Activated T-helper 1 cell treated with anti-CD3 and anti-CD28 coated beads, Interleukin-12 subunit alpha, Interleukin-12 subunit beta, Interleukin-2, Interleukin-4 antibody, amounts not matched to agents 30 ng/mL and 10 ng/mL and 1 ng/mL, durations not matched to agents 14 hours and 24 hours and 36 hours (primary cell): ENCODE measurements around the gene ZKSCAN2. TPM values are rescaled to one million over a fixed set of nuclear protein-coding genes. Genes with fewer than 3 reads are reported as not detected.

Experiments used
- DNase-seq: peaks from one replicate; pipeline ENCODE4 v3.0.0; 2021; ENCODE audit warnings: low spot score
- H3K27ac Mint-ChIP-seq: one replicate; pipeline ENCODE4 v1.8.0; 2021; ENCODE audit warnings: mild to moderate bottlenecking, mixed read lengths
- H3K27me3 Mint-ChIP-seq: one replicate; pipeline ENCODE4 v1.8.0; 2022; ENCODE audit warnings: mild to moderate bottlenecking, moderate library complexity, mixed read lengths; ENCODE audit not compliant: insufficient read depth
- H3K36me3 Mint-ChIP-seq: one replicate; pipeline ENCODE4 v1.8.0; 2021; ENCODE audit warnings: low read depth, mixed read lengths
- H3K4me1 Mint-ChIP-seq: one replicate; pipeline ENCODE4 v1.8.0; 2021; ENCODE audit warnings: low read depth, mixed read lengths
- H3K4me3 Mint-ChIP-seq: one replicate; pipeline ENCODE4 v1.8.0; 2021; ENCODE audit warnings: mild to moderate bottlenecking, moderate library complexity, mixed read lengths
- H3K9me3 Mint-ChIP-seq: one replicate; pipeline ENCODE4 v1.8.0; 2021; ENCODE audit warnings: mixed read lengths
- intact Hi-C: fragments of 100-400 bp; cut with micrococcal nuclease; formaldehyde crosslinking; loops from one replicate; pipeline ENCODE4 v1.15.1; 2024
- total RNA-seq: library from RNA; stranded (reverse); gene quantifications from 2 replicates; pipeline ENCODE4 v1.2.3, GENCODE V29; 2022

The ZKSCAN2 gene
- total RNA-seq, 1 donor from 2014 or later, result 6.4 TPM

GRCh38 chr16:25217112-25217511 lies 40.5 kb downstream of the ZKSCAN2 start:
- Mint-ChIP-seq H3K4me1 (no peaks in the 10 kb centered on the region), H3K4me3 (no peak overlapping the region), H3K36me3 (no peaks in the 10 kb centered on the region), H3K27ac (no peak overlapping the region), H3K27me3 (peaks cover 5% of the 10 kb centered on the region), H3K9me3 (no peaks in the 10 kb centered on the region)
- DNase-seq, result no peak
- intact Hi-C loops, result no loop called here

- intact Hi-C loops, result no loop called here
- no peak overlapping the region for H3K4me3 Mint-ChIP-seq
- no peaks in the 10 kb centered on the region for H3K36me3 Mint-ChIP-seq
- no peaks in the 10 kb centered on the region for H3K9me3 Mint-ChIP-seq
- no peak overlapping the region for H3K27ac Mint-ChIP-seq
- DNase-seq, result no peak
- H3K27me3 Mint-ChIP-seq, result peaks cover 8% of the 10 kb centered on the region
- H3K4me1 Mint-ChIP-seq, result no peaks in the 10 kb centered on the region
Observed at GRCh38 chr16:25213709-25214397, 43.8 kb downstream of the ZKSCAN2 start.

GRCh38 chr16:25212636-25213035 lies 45.0 kb downstream of the ZKSCAN2 start:
- H3K27me3 Mint-ChIP-seq, result peaks cover 9% of the 10 kb centered on the region
- intact Hi-C loops, result no loop called here
- H3K4me3 Mint-ChIP-seq, result no peak overlapping the region

GRCh38 chr16:25210758-25211157 lies 46.9 kb downstream of the ZKSCAN2 start:
- Mint-ChIP-seq H3K4me3 (no peak overlapping the region), H3K27me3 (peaks cover 9% of the 10 kb centered on the region), H3K9me3 (no peaks in the 10 kb centered on the region), H3K27ac (no peak overlapping the region), H3K4me1 (no peaks in the 10 kb centered on the region), H3K36me3 (no peaks in the 10 kb centered on the region)
- intact Hi-C loops, result no loop called here
- no peak for DNase-seq

More at GRCh38 chr16:25212636-25213035, 45.0 kb downstream of the ZKSCAN2 start:
- Mint-ChIP-seq H3K9me3 (no peaks in the 10 kb centered on the region), H3K27ac (no peak overlapping the region), H3K4me1 (no peaks in the 10 kb centered on the region), H3K36me3 (no peaks in the 10 kb centered on the region)
- DNase-seq, result no peak

GRCh38 chr16:25199457-25199856 lies 58.2 kb downstream of the ZKSCAN2 start:
- H3K9me3 Mint-ChIP-seq, result no peaks in the 10 kb centered on the region
- peaks cover 2% of the 10 kb centered on the region for H3K27me3 Mint-ChIP-seq
- H3K27ac Mint-ChIP-seq, result no peak overlapping the region
- no peaks in the 10 kb centered on the region for H3K4me1 Mint-ChIP-seq
- no peak overlapping the region for H3K4me3 Mint-ChIP-seq
- intact Hi-C loops, result no loop called here
- no peak for DNase-seq
- no peaks in the 10 kb centered on the region for H3K36me3 Mint-ChIP-seq

GRCh38 chr16:25198021-25198420 lies 59.6 kb downstream of the ZKSCAN2 start:
- H3K4me3 Mint-ChIP-seq, result no peak overlapping the region
- no peaks in the 10 kb centered on the region for H3K9me3 Mint-ChIP-seq
- no peak for DNase-seq
- no peaks in the 10 kb centered on the region for H3K36me3 Mint-ChIP-seq
- no peaks in the 10 kb centered on the region for H3K27me3 Mint-ChIP-seq
- H3K4me1 Mint-ChIP-seq, result no peaks in the 10 kb centered on the region
- intact Hi-C loops, result no loop called here
- H3K27ac Mint-ChIP-seq, result no peak overlapping the region

- Mint-ChIP-seq H3K36me3 (no peaks in the 10 kb centered on the region), H3K9me3 (no peaks in the 10 kb centered on the region), H3K27ac (no peak overlapping the region), H3K4me3 (no peak overlapping the region), H3K4me1 (no peaks in the 10 kb centered on the region), H3K27me3 (no peaks in the 10 kb centered on the region)
- DNase-seq, result no peak
- intact Hi-C loops, result no loop called here
Observed at GRCh38 chr16:25194273-25194878, 63.3 kb downstream of the ZKSCAN2 start.

- H3K36me3 Mint-ChIP-seq, result no peaks in the 10 kb centered on the region
- no peak overlapping the region for H3K27ac Mint-ChIP-seq
- no peaks in the 10 kb centered on the region for H3K27me3 Mint-ChIP-seq
- H3K9me3 Mint-ChIP-seq, result no peaks in the 10 kb centered on the region
- no peak for DNase-seq
- intact Hi-C loops, result no loop called here
- H3K4me3 Mint-ChIP-seq, result no peak overlapping the region
- no peaks in the 10 kb centered on the region for H3K4me1 Mint-ChIP-seq
Observed at GRCh38 chr16:25192096-25192495, 65.5 kb downstream of the ZKSCAN2 start.

- Mint-ChIP-seq H3K27ac (no peak overlapping the region), H3K4me3 (no peak overlapping the region), H3K27me3 (no peaks in the 10 kb centered on the region), H3K36me3 (no peaks in the 10 kb centered on the region), H3K4me1 (no peaks in the 10 kb centered on the region), H3K9me3 (no peaks in the 10 kb centered on the region)
- intact Hi-C loops, result no loop called here
- no peak for DNase-seq
Observed at GRCh38 chr16:25189305-25189704, 68.3 kb downstream of the ZKSCAN2 start.

GRCh38 chr16:25187491-25187795 lies 70.2 kb downstream of the ZKSCAN2 start:
- Mint-ChIP-seq H3K27me3 (no peaks in the 10 kb centered on the region), H3K4me3 (no peak overlapping the region), H3K27ac (no peak overlapping the region), H3K9me3 (no peaks in the 10 kb centered on the region), H3K36me3 (no peaks in the 10 kb centered on the region), H3K4me1 (no peaks in the 10 kb centered on the region)
- intact Hi-C loops, result no loop called here
- DNase-seq, result no peak

Other genes with a start within 250 kb of the ZKSCAN2 start
- 80.2 and 87.3 TPM in 2 replicates for gene ARHGAP17, start 242.5 kb downstream of the ZKSCAN2 start, total RNA-seq
- gene LCMT1, start 146.1 kb downstream of the ZKSCAN2 start, total RNA-seq, result 39.1 and 40.1 TPM in 2 replicates
- gene AQP8, start 40.9 kb downstream of the ZKSCAN2 start, total RNA-seq, result not detected in 2 replicates